Peyer's patch (tissue), 4 donors: ENCODE results near the gene ZBTB16. TPM values are rescaled to one million over a fixed set of nuclear protein-coding genes. Genes with fewer than 3 reads are reported as not detected.
A peak's percentile ranks its signal among the peaks of the same experiment; 100 is the strongest.

Source experiments
- DNase-seq, 3 donors: peaks; one replicate each; pipeline ENCODE4 v3.0.0-alpha.2; 2017 to 2019
- H3K27ac ChIP-seq, 4 donors: fragments of 200-600 bp; sonication (generic); one replicate each; pipeline ENCODE4 v1.5.1; 2016 to 2019
- H3K27me3 ChIP-seq, 2 donors: fragments of 200-600 bp; sonication (generic); one replicate each; pipeline ENCODE4 v1.5.1; 2019
- H3K36me3 ChIP-seq, 3 donors: fragments of 200-600 bp; sonication (generic); one replicate each; pipeline ENCODE4 v1.5.1; 2016 to 2019
- H3K4me1 ChIP-seq, 4 donors: fragments of 200-600 bp; sonication (generic); one replicate each; pipeline ENCODE4 v1.5.1; 2016 to 2019
- H3K4me3 ChIP-seq, 4 donors: fragments of 200-600 bp; sonication (generic); 1 replicate in 3 of 4; 2 replicates in 1 of 4; pipeline ENCODE4 v1.5.1; 2016 to 2019; ENCODE audit warnings: mild to moderate bottlenecking in 1 of 4
- H3K9me3 ChIP-seq, 4 donors: fragments of 200-600 bp; sonication (generic); one replicate each; pipeline ENCODE4 v1.5.1; 2016 to 2019; ENCODE audit warnings: mild to moderate bottlenecking in 1 of 4
- POLR2A ChIP-seq, 2 donors: fragments of 450-650 bp; IDR thresholded peaks; one replicate each; pipeline ENCODE4 v1.5.1; 2017; ENCODE audit warnings: antibody characterized with exemption in 2 of 2, mild to moderate bottlenecking in 2 of 2, moderate library complexity in 2 of 2
- total RNA-seq, 4 donors: library from RNA; depleted of rRNA; stranded (reverse); fragments of >200 nt; gene quantifications; one replicate each; pipeline ENCODE4 v1.1.0, GENCODE V29; 2016
- TF ChIP-seq, protein P1 (sequence below), 6 experiments: fragments of 450-650 bp in 4 of 6; fragments of 200-600 bp in 2 of 6; sonication (generic) in 1 of 6; IDR thresholded peaks; one replicate each; pipeline ENCODE4 v1.5.1; 2017 to 2019; ENCODE audit warnings: antibody characterized with exemption in 6 of 6, mild to moderate bottlenecking in 3 of 6, moderate library complexity in 1 of 6

ZBTB16 gene
- total RNA-seq, 4 donors from 2014 or later = 84.8 to 257 (median 155) TPM

DNA sequence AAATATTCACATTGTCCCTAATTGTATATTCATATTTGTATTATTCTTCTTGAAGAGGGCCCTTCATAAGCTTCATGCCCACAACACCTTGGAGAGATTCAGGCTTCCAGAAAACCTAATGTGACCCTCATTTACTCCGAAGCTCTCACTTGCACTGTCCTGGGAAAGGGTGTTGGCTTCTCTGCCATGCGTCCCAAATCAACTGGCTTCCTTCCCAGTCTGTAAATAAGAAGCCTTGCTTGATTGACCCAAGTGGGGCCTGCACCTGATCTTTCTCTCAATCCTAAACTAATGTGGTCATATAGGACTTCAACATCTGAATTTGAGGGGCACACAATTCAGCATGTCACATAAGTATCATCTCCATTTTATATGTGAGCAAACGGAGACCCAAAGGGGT, 40.5 kb upstream of the ZBTB16 start:
- H3K4me3 ChIP-seq = no peak overlapping the region
- no peak for DNase-seq
- H3K36me3 ChIP-seq = no peaks in the 10 kb centered on the region
- no peaks in the 10 kb centered on the region for H3K4me1 ChIP-seq
- no peaks in the 10 kb centered on the region for H3K27me3 ChIP-seq
- no peak overlapping the region for H3K27ac ChIP-seq
- no peaks in the 10 kb centered on the region for H3K9me3 ChIP-seq
- no peak for TF ChIP-seq POLR2A (IDR thresholded peaks at IDR 0.05)
- TF ChIP-seq, protein P1, sequence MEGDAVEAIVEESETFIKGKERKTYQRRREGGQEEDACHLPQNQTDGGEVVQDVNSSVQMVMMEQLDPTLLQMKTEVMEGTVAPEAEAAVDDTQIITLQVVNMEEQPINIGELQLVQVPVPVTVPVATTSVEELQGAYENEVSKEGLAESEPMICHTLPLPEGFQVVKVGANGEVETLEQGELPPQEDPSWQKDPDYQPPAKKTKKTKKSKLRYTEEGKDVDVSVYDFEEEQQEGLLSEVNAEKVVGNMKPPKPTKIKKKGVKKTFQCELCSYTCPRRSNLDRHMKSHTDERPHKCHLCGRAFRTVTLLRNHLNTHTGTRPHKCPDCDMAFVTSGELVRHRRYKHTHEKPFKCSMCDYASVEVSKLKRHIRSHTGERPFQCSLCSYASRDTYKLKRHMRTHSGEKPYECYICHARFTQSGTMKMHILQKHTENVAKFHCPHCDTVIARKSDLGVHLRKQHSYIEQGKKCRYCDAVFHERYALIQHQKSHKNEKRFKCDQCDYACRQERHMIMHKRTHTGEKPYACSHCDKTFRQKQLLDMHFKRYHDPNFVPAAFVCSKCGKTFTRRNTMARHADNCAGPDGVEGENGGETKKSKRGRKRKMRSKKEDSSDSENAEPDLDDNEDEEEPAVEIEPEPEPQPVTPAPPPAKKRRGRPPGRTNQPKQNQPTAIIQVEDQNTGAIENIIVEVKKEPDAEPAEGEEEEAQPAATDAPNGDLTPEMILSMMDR (IDR thresholded peaks at IDR 0.05) = no peak

DNA sequence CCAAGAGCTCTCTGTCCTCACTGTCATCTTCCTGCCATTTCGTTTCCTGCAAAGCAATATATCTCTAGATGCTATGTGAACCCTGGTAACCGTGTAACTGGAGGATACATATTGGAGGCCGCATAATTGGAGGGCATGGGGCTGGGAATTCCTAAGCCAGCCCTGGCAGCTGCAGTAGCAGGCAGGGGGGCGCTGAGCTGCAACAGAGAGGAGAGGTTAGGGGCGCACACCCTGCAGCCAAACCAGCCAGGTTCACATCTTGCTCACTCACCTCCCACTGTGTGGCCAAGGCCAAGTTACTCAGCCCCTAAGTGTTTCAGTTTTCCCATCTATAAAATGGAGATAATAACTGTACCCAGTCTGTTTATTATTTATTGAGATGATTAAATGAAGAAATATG, 39.9 kb upstream of the ZBTB16 start:
- TF ChIP-seq, protein P1 (IDR thresholded peaks at IDR 0.05) = no peak
- TF ChIP-seq POLR2A (IDR thresholded peaks at IDR 0.05) = no peak
- no peak overlapping the region for H3K27ac ChIP-seq
- H3K4me3 ChIP-seq = no peak overlapping the region
- H3K9me3 ChIP-seq = no peaks in the 10 kb centered on the region
- H3K27me3 ChIP-seq = no peaks in the 10 kb centered on the region
- H3K4me1 ChIP-seq = no peaks in the 10 kb centered on the region
- no peaks in the 10 kb centered on the region for H3K36me3 ChIP-seq
- DNase-seq = no peak

DNA sequence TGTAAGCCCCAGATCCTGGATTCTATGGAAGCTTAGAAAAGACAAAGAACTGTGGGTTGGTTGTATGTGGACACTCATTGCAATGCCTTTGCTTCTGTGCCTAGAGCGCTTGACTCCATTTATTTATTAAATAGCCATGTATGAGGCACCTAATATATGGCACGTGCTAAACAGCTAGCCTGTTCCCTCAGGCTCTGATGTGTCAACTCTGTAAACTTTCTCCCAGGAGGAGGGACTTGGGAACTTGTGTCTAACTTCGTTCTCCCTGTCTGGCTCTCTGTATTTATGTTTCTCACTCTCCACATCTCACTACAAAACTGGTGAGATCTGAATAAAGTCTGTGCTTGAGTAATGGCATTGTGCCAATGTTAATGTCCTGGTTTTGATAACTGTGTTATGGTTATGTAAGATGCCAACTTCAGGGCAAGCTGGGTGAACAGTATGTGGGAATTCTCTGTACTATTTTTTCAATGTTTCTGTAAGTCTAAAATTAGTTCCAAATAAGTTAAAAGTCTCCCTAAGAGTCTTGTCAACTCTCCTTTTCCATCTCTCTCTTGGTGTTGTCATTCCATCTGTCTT, 34.1 kb upstream of the ZBTB16 start:
- H3K4me3 ChIP-seq = no peak overlapping the region
- H3K9me3 ChIP-seq = no peaks in the 10 kb centered on the region
- H3K4me1 ChIP-seq = no peaks in the 10 kb centered on the region
- H3K27me3 ChIP-seq = no peaks in the 10 kb centered on the region
- no peaks in the 10 kb centered on the region for H3K36me3 ChIP-seq
- no peak for DNase-seq
- no peak for TF ChIP-seq POLR2A (IDR thresholded peaks at IDR 0.05)
- TF ChIP-seq, protein P1 (IDR thresholded peaks at IDR 0.05) = no peak
- no peak overlapping the region for H3K27ac ChIP-seq

DNA sequence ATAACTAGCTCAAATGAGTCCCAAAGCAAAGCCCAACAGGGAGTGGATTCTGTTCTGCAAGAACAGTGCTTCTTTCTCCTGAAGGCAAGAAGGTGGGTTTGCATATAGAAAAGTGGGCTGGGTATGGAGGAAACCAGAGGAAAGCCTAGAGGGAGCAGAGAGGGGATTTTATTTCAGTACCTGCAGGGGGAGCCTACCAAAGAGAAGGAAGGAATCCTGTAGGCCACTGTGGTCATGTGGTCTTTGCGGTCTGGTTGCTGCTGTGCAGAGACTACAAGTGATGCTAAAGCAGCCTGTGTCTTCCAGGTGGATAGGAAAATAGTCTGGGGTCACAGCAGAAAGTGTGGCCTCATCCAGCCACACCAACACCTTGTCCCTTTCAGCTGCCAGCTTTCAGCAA, 33.2 kb upstream of the ZBTB16 start:
- Histone ChIP-seq H3K27ac (no peak overlapping the region), H3K4me3 (no peak overlapping the region), H3K27me3 (no peaks in the 10 kb centered on the region), H3K36me3 (no peaks in the 10 kb centered on the region), H3K9me3 (no peaks in the 10 kb centered on the region), H3K4me1 (no peaks in the 10 kb centered on the region)
- TF ChIP-seq POLR2A (IDR thresholded peaks at IDR 0.05) = no peak
- TF ChIP-seq, protein P1 (IDR thresholded peaks at IDR 0.05) = peak in 3 of 6 experiments; percentile 6 to 21 (median 10)
- DNase-seq = peak in 2 of 3 donors; percentile 67 to 76

DNA sequence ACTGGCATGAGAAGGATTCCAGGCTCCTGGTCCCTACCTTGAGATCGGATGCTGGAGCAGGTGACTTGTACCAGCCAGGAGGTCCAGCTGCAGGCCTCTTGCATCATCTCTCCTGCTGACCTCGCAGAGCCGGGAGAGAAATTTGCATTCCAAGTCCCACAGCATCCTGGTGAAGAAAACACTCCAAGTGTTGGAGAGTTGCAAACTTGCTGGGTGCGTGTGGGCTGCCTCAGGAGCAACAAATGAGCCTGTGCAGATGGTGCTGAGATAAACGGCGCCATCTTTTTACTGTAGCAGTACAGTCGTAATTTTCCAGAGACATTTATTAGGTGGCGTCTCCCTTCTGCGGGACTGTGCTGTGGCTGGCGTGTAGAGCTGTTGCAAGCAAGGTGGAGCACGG, 32.1 kb upstream of the ZBTB16 start:
- TF ChIP-seq POLR2A (IDR thresholded peaks at IDR 0.05) = no peak
- TF ChIP-seq, protein P1 (IDR thresholded peaks at IDR 0.05) = no peak
- H3K4me3 ChIP-seq = no peak overlapping the region
- no peaks in the 10 kb centered on the region for H3K36me3 ChIP-seq
- H3K27ac ChIP-seq = no peak overlapping the region
- no peaks in the 10 kb centered on the region for H3K9me3 ChIP-seq
- no peak for DNase-seq
- H3K4me1 ChIP-seq = no peaks in the 10 kb centered on the region
- no peaks in the 10 kb centered on the region for H3K27me3 ChIP-seq

DNA sequence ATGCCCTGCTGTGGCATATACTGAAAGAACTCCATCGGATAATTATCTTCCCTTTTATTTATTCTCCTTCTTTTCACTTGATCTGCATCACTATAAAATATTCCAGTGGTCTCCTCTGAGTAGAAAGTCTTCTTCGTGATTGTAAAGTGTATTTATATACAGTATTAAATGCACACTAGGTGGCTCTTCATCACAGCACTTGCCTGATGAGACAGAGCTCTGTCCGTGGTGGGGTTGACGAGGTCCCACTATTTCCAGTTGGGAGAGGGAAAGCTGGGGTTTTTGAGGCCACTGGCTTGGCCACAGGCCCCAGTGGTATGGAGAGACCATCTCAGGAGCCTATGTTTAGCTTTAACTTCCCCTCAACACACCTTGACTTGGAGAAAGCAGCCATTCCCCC, 31.6 kb upstream of the ZBTB16 start:
- no peak overlapping the region for H3K4me3 ChIP-seq
- TF ChIP-seq POLR2A (IDR thresholded peaks at IDR 0.05) = no peak
- TF ChIP-seq, protein P1 (IDR thresholded peaks at IDR 0.05) = peak in 2 of 6 experiments; percentile 23 to 25
- no peak for DNase-seq
- no peaks in the 10 kb centered on the region for H3K27me3 ChIP-seq
- H3K9me3 ChIP-seq = no peaks in the 10 kb centered on the region
- no peaks in the 10 kb centered on the region for H3K4me1 ChIP-seq
- H3K27ac ChIP-seq = no peak overlapping the region
- no peaks in the 10 kb centered on the region for H3K36me3 ChIP-seq
